Measurements from ENCODE around the gene CMTM3.
"Not testable (repeated sequence)": the region's sequence is repeated elsewhere in the genome, so short reads cannot be mapped to it uniquely, and the experiment has no call there.

Gene CMTM3

DNA sequence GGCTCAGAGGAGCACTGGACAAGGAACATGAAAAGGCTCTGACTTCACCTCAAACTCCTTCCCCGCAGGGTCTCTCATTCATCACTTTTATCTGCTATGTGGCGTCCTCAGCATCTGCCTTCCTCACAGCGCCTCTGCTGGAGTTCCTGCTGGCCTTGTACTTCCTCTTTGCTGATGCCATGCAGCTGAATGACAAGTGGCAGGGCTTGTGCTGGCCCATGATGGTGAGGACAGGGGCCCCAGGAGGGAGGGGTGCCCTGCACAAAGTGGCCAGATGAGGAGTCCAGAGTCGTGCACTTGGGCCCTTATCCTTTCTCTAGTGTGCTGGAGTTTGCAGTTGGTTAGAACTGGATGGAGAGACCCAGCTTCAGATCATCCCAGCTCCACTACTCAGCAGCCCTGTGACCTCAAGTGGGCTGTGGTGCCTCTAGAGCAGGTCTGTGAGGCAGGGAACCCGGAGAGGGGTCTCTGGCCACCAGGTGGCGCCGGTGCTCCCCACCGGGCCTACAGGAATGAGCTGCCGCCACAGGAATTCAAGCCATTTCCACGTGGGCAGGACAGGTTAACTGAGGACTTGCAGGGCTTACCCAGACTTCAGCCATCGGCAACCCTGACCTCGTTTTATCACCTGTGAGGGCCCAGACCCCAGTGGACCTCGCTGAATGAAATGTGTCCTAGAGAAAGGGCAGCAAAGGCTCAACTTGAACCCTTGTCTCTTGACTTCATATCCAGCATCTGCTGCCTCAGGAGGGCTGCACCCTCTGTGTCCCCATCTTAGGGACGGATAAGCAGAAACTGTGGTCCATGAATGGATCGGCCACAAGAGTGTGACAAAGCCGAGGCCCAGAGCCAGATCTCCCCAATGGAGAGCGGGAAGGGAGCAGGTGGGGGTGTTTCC, 4.0 kb downstream of the CMTM3 start:
- peak; percentile 69 to 70 for DNase-seq (ENCODE audit: low read depth in 2 of 2, low spot score in 1 of 2)

- no peak for DNase-seq (ENCODE audit: low read depth in 2 of 2, low spot score in 1 of 2)
These were observed 4.6 kb downstream of the CMTM3 start for GRCh38 chr16:66609139-66609510.

DNA sequence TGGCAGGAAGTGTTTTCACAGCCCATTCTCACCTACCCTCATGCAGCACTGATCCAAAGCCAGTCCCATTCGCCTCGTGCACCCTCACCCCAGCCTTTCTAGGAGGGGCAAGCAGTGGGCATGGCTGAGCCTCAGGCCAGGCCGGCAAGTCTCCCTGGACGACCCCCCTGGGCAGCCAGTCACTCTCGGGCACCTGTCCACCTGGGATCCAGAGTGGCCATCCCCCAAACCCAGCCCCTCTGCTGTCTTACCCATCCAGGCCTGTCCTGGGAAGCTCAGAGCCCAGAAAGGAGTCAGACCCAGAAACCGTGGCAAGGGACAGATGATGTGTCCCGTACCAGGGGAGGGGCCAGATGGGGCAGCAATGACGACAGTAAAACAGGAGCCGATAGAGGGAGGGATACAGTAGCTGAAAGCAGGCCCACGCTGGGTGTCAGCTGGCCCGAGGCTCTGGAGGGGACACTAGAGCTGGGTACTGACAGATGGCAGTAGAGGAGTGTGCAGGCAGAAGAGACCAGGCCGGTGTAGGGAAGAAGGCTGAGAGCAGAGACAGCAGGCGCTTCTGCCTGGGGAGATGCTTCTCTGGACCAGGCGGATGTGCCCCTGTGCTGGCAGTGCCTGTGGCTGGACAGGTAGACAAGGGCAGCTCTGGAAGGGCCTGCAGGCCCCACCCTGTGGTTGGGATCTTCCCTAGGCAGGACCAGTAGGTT, 5.8 kb downstream of the CMTM3 start:
- DNase-seq (ENCODE audit: low read depth in 2 of 2, low spot score in 1 of 2), result no peak

GRCh38 chr16:66611911-66612310, 7.4 kb downstream of the CMTM3 start:
- DNase-seq (ENCODE audit: low read depth in 2 of 2, low spot score in 1 of 2), result not testable (repeated sequence)

DNA sequence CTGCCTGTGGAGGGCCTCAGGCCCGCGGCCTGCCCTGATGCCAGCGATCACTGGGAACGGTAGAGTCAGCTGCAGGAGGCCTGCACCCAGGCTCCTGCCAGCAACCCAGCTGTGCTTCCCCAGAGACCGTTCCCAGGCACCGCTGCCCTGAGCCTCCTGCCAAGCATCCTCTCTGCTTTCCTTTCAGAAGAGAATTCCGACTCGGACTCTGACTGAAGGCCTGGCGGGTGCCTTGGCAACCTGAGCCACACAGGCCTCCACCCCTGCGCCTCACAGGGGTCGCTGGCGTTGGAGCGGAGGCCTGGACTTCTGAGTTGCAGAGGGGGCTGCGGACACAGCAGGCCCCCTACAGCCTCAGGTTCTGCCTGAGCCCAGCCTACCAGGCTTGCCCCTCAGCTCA, 7.9 kb downstream of the CMTM3 start:
- DNase-seq (ENCODE audit: low read depth in 2 of 2, low spot score in 1 of 2), result no peak

- DNase-seq (ENCODE audit: low read depth in 2 of 2, low spot score in 1 of 2), result no peak
These were observed 9.8 kb downstream of the CMTM3 start for GRCh38 chr16:66614161-66614802.

GRCh38 chr16:66616169-66616568, 11.7 kb downstream of the CMTM3 start:
- no peak for DNase-seq (ENCODE audit: low read depth in 2 of 2, low spot score in 1 of 2)

GRCh38 chr16:66616592-66616991, 12.1 kb downstream of the CMTM3 start:
- DNase-seq (ENCODE audit: low read depth in 2 of 2, low spot score in 1 of 2), result no peak

DNA sequence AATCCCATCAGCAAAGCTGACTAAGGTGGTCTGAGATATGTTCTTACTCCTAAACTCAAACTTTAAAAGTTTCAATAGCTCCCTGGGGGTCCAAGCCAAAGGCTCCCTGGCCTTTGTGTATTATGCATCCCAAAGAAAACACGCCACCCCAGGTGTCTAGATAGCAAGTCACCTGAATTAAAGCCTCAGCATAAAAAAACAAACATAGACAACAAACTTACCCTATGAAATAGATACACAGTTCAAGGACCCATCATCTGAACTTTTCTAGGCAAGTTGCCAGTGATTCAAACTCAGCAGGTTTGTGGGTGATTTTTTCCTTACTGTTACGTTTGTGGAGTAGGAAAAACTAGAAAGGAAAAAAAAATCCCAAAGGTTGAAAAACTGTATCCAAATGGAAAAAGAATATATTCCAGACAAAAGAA, 12.5 kb downstream of the CMTM3 start:
- no peak for DNase-seq (ENCODE audit: low read depth in 2 of 2, low spot score in 1 of 2)

DNA sequence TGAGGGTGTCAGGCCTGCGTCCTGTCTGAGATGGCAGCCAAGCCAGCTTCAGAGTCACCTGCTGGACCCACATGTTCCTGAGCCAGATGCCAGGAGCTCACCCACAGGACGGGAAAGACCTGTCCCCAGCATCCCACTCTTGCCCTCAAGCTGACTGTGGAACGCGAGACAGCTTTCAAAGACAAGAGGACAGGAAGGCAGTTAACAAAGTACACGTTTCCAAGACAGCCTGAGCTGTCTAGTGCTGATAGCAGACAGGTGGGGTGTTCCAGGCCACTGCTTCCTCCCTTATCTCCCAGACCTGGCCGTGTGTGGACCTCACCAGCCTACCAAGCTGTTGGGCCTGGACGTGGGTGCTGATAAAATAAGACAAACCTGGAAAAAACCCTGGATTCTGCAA, 13.2 kb downstream of the CMTM3 start:
- no peak for DNase-seq (ENCODE audit: low read depth in 2 of 2, low spot score in 1 of 2)

GRCh38 chr16:66618588-66619375, 14.3 kb downstream of the CMTM3 start:
- no peak for DNase-seq (ENCODE audit: low read depth in 2 of 2, low spot score in 1 of 2)

GRCh38 chr16:66619534-66620428, 15.3 kb downstream of the CMTM3 start:
- DNase-seq (ENCODE audit: low read depth in 2 of 2, low spot score in 1 of 2), result no peak

DNA sequence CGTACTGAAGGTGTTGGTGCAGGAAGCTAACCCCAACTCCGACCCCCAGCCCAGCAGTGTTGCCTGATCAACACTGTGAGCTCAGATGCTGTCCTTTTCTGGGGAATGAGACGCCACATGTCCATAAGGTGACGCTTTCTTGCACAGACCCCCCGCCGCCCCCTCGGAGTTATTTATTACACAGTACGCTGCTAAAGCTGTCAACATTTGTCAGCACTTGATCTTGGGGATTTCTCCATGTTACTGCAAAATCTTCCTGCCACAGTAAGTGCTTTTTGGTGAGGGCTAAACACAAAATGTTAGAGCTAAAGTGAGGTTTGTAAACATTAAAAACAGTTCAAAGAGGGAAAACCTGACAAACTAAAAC, 15.9 kb downstream of the CMTM3 start:
- no peak for DNase-seq (ENCODE audit: low read depth in 2 of 2, low spot score in 1 of 2)

- DNase-seq (ENCODE audit: low read depth in 2 of 2, low spot score in 1 of 2), result no peak
These were observed 17.5 kb downstream of the CMTM3 start for GRCh38 chr16:66621973-66622372.

DNA sequence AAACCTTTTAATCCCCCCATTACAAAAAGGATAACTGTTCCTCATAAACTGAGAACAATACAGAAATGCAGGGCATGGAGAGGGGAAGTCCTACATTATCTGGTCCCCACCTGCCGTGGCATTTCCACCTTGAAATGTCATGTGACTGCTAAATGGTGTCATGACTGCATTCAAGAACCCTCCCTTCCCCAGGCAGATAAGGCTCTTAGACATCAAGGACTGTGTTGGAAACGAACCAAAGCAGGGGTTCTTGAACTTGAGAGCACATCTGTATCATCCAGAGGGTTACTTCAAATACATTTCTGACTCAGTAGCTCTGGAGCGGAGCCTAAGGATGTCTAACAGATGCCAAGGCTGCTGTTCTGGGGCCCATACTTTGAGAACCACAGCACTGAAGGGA, 18.4 kb downstream of the CMTM3 start:
- DNase-seq (ENCODE audit: low read depth in 2 of 2, low spot score in 1 of 2), result no peak

GRCh38 chr16:66623755-66624154, 19.3 kb downstream of the CMTM3 start:
- no peak for DNase-seq (ENCODE audit: low read depth in 2 of 2, low spot score in 1 of 2)

DNA sequence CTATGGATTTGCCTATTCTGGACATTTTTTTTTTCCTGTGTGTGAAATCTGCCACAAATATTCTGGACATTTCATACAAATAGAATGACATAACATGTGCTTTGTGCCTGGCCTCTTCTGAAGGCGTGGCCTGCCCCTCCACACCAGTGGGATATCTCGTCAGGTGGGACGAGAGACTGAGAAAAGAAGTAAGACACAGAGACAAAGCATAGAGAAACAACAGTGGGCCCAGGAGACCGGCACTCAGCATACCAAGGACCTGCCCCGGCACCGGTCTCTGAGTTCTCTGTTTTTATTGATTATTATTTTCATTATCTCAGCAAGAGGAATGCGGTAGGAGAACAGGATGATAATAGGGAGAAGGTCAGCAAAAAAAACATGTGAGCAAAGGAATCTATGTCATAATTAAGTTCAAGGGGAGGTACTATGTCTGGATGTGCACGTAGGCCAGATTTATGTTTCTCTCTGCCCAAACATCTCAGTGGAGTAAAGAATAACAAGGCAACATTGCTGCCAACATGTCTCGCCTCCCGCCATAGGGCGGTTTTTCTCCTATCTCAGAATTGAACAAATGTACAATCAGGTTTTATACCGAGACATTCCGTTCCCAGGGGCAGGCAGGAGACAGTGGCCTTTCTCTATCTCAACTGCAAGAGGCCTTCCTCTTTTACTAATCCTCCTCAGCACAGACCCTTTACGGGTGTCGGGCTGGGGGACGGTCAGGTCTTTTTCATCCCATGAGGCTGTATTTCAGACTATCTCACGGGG, 23.3 kb downstream of the CMTM3 start:
- DNase-seq (ENCODE audit: low read depth in 2 of 2, low spot score in 1 of 2), result not testable (repeated sequence)

DNA sequence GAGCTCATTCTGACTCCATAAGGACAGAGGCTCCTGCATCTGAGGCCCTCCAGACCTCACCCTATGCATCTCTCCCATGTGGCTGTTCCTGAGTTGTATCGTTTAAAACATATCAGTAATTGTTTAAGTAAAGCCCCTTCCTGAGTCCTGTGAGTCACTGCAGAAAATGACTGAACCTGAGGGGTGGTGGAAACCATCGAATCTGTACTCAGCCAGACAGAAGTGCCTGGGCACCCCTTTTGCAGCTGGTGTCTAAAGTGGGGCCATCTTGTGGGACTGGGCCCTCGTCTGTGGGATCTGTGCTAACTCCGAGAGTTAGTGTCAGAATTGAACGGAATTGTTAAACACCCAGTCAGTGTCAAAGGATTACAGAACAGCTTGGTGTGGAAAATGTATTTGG, 25.4 kb downstream of the CMTM3 start:
- DNase-seq (ENCODE audit: low read depth in 2 of 2, low spot score in 1 of 2), result no peak

GRCh38 chr16:66630561-66631260, 26.2 kb downstream of the CMTM3 start:
- DNase-seq (ENCODE audit: low read depth in 2 of 2, low spot score in 1 of 2), result not testable (repeated sequence)
